ENCODE data around the gene PEX26. TPM values are rescaled to one million over a fixed set of nuclear protein-coding genes. Genes with fewer than 3 reads are reported as not detected.

Gene PEX26
- total RNA-seq, 4 donors from 2014 or later, result 29.4 to 49.6 (median 39.4) TPM

- Histone ChIP-seq H3K9me3 (no peaks in the 10 kb centered on the region), H3K27me3 (no peaks in the 10 kb centered on the region), H3K36me3 (no peaks in the 10 kb centered on the region), H3K4me3 (replicated peaks in 1 of 3) (no peak overlapping the region), H3K27ac (no peak overlapping the region), H3K4me1 (peaks cover 7 to 10% of the 10 kb centered on the region in 2 donors)
- TF ChIP-seq POLR2A (IDR thresholded peaks at IDR 0.05), result no peak
- no peak for TF ChIP-seq CTCF (IDR thresholded peaks at IDR 0.05)
- DNase-seq, result no peak
- intact Hi-C loops (cut with DNase I), result no loop called here
- WGBS, 2 donors, result 65 to 82% methylated on average over 8 of the region's 8 CpGs
These were observed 38.1 kb downstream of the PEX26 start for GRCh38 chr22:18115906-18116371.

GRCh38 chr22:18116634-18117033 lies 38.8 kb downstream of the PEX26 start:
- no peaks in the 10 kb centered on the region for H3K27me3 ChIP-seq
- no peak overlapping the region for H3K4me3 ChIP-seq (replicated peaks in 1 of 3)
- H3K4me1 ChIP-seq, result peaks cover 0 to 3% of the 10 kb centered on the region in 2 donors
- DNase-seq, result no peak
- no peaks in the 10 kb centered on the region for H3K9me3 ChIP-seq
- WGBS, 2 donors, result 90 to 95% methylated on average over 12 to 15 of the region's 15 CpGs
- intact Hi-C loops (cut with DNase I), result no loop called here
- H3K27ac ChIP-seq, result no peak overlapping the region
- TF ChIP-seq POLR2A (IDR thresholded peaks at IDR 0.05), result no peak
- TF ChIP-seq CTCF (IDR thresholded peaks at IDR 0.05), result no peak
- no peaks in the 10 kb centered on the region for H3K36me3 ChIP-seq

- DNase-seq, result no peak
- Histone ChIP-seq H3K27ac (no peak overlapping the region), H3K27me3 (no peaks in the 10 kb centered on the region), H3K4me3 (replicated peaks in 1 of 3) (no peak overlapping the region), H3K4me1 (no peaks in the 10 kb centered on the region), H3K36me3 (no peaks in the 10 kb centered on the region), H3K9me3 (no peaks in the 10 kb centered on the region)
- TF ChIP-seq CTCF (IDR thresholded peaks at IDR 0.05) (no peak), POLR2A (IDR thresholded peaks at IDR 0.05) (no peak)
- intact Hi-C loops (cut with DNase I), result no loop called here
- WGBS, 2 donors, result 90 to 91% methylated on average over 9 of the region's 9 CpGs
These were observed 40.6 kb downstream of the PEX26 start for GRCh38 chr22:18118345-18118915.

GRCh38 chr22:18119409-18120110 lies 41.8 kb downstream of the PEX26 start:
- no peak for TF ChIP-seq POLR2A (IDR thresholded peaks at IDR 0.05)
- TF ChIP-seq CTCF (IDR thresholded peaks at IDR 0.05), result no peak
- 81 to 94% methylated on average over 10 to 13 of the region's 18 CpGs for WGBS, 2 donors
- Histone ChIP-seq H3K36me3 (no peaks in the 10 kb centered on the region), H3K4me1 (no peaks in the 10 kb centered on the region), H3K9me3 (no peaks in the 10 kb centered on the region), H3K27me3 (no peaks in the 10 kb centered on the region), H3K4me3 (replicated peaks in 1 of 3) (no peak overlapping the region), H3K27ac (no peak overlapping the region)
- no peak for DNase-seq
- intact Hi-C loops (cut with DNase I), result no loop called here

GRCh38 chr22:18120857-18121256 lies 43.1 kb downstream of the PEX26 start:
- no peaks in the 10 kb centered on the region for H3K9me3 ChIP-seq
- no peak for TF ChIP-seq CTCF (IDR thresholded peaks at IDR 0.05)
- TF ChIP-seq POLR2A (IDR thresholded peaks at IDR 0.05), result no peak
- no peak overlapping the region for H3K4me3 ChIP-seq (replicated peaks in 1 of 3)
- no peaks in the 10 kb centered on the region for H3K4me1 ChIP-seq
- WGBS, 2 donors, result 92 to 93% methylated on average over 4 of the region's 4 CpGs
- no peaks in the 10 kb centered on the region for H3K36me3 ChIP-seq
- H3K27me3 ChIP-seq, result no peaks in the 10 kb centered on the region
- intact Hi-C loops (cut with DNase I), result no loop called here
- DNase-seq, result no peak
- no peak overlapping the region for H3K27ac ChIP-seq
